ENCODE results near the gene SLC5A2.

GRCh38 chr16:31489616-31490584, 7.0 kb downstream of the SLC5A2 start:
- TF ChIP-seq ZC3H10 (CRISPR knock-in tag; IDR thresholded peaks at IDR 0.05) (no peak), GLIS3 (CRISPR knock-in tag; IDR thresholded peaks at IDR 0.05) (no peak), TOX (CRISPR knock-in tag; IDR thresholded peaks at IDR 0.05; ENCODE audit: borderline replicate concordance) (no peak), CSRNP3 (CRISPR knock-in tag; IDR thresholded peaks at IDR 0.05) (no peak), CREB5 (CRISPR knock-in tag; IDR thresholded peaks at IDR 0.05; ENCODE audit: low read depth) (no peak), RARB (CRISPR knock-in tag; IDR thresholded peaks at IDR 0.05) (no peak), POU6F1 (CRISPR knock-in tag; IDR thresholded peaks at IDR 0.05; ENCODE audit: borderline replicate concordance, low read depth) (no peak), SNAI2 (CRISPR knock-in tag; IDR thresholded peaks at IDR 0.05) (no peak), ZNF8 (CRISPR knock-in tag; IDR thresholded peaks at IDR 0.05) (no peak), ISL1 (CRISPR knock-in tag; IDR thresholded peaks at IDR 0.05) (no peak), ARNTL (CRISPR knock-in tag; IDR thresholded peaks at IDR 0.05; ENCODE audit: borderline replicate concordance, low read depth) (no peak), PPARA (CRISPR knock-in tag; IDR thresholded peaks at IDR 0.05; ENCODE audit: borderline replicate concordance) (no peak), ZFP30 (CRISPR knock-in tag; IDR thresholded peaks at IDR 0.05) (no peak)

Measured in SK-N-SH treated with all-trans-retinoic acid at 6 μM for 48 hours (cell line).